ENCODE results near the gene SLC16A11. TPM values are rescaled to one million over a fixed set of nuclear protein-coding genes. Genes with fewer than 3 reads are reported as not detected.

The SLC16A11 gene
- total and polyA plus RNA-seq, 2 donors (not counting 1 experiment from before 2014, with no cell fraction given), result 0.17 TPM; not detected in 1

DNA sequence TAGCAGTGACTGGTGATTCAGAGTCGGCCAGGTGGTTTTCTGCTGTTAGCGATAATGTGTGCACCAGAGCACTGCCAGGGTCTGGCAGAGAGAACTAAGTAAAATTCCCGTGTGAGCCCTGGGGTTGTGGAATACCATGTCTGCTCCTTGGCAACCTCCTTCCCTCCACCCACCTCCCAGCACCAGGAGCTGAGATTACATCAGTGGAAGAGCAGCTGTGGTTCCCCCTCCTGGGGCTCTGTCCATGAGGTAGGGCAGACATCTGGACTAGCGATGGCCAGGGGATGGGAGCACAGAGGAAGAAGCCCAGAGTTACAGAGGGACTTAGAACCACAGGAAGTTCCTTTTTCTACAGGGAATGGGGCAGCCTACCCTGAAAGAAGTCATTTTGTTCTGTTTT, 20.4 kb upstream of the SLC16A11 start:
- Histone ChIP-seq H3K4me2 (ENCODE audit: extremely low read depth, insufficient read depth, low read length) (no peak overlapping the region), H2AFZ (ENCODE audit: low read length) (no peak overlapping the region), H3K4me1 (ENCODE audit: control insufficient read depth, extremely low read depth, insufficient read depth, low read length) (peaks cover 3% of the 10 kb centered on the region), H3K9me3 (ENCODE audit: control insufficient read depth, insufficient read depth, low read depth, low read length) (no peaks in the 10 kb centered on the region), H3K27me3 (ENCODE audit: control insufficient read depth, insufficient read depth, low read length) (peaks cover 10% of the 10 kb centered on the region), H4K20me1 (ENCODE audit: control insufficient read depth, extremely low read depth, insufficient read depth, low read length) (no peaks in the 10 kb centered on the region), H3K9ac (ENCODE audit: insufficient read depth, low read length) (no peak overlapping the region), H3K79me2 (ENCODE audit: control insufficient read depth, insufficient read depth, low read length) (no peaks in the 10 kb centered on the region), H3K4me3 (replicated peaks in 1 of 4; ENCODE audit: control extremely low read depth in 1 of 4, insufficient read depth in 1 of 4, low read depth in 3 of 4, low read length in 4 of 4) (no peak overlapping the region), H3K27ac (ENCODE audit: insufficient read depth, low read length) (no peak overlapping the region), H3K36me3 (ENCODE audit: control insufficient read depth, insufficient read depth, low read length) (no peaks in the 10 kb centered on the region)
- DNase-seq (ENCODE audit: low read depth in 2 of 2), result peak in 1 of 2 donors; percentile 79
- TF ChIP-seq, protein P1, sequence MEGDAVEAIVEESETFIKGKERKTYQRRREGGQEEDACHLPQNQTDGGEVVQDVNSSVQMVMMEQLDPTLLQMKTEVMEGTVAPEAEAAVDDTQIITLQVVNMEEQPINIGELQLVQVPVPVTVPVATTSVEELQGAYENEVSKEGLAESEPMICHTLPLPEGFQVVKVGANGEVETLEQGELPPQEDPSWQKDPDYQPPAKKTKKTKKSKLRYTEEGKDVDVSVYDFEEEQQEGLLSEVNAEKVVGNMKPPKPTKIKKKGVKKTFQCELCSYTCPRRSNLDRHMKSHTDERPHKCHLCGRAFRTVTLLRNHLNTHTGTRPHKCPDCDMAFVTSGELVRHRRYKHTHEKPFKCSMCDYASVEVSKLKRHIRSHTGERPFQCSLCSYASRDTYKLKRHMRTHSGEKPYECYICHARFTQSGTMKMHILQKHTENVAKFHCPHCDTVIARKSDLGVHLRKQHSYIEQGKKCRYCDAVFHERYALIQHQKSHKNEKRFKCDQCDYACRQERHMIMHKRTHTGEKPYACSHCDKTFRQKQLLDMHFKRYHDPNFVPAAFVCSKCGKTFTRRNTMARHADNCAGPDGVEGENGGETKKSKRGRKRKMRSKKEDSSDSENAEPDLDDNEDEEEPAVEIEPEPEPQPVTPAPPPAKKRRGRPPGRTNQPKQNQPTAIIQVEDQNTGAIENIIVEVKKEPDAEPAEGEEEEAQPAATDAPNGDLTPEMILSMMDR (conservative IDR thresholded peaks at IDR 0.05 in 1 of 2, IDR thresholded peaks at IDR 0.05 in 1 of 2; ENCODE audit: low read depth in 1 of 2, low read length in 2 of 2), result no peak
- TF ChIP-seq EZH2 (IDR thresholded peaks at IDR 0.05; ENCODE audit: low read length, missing control alignments), result no peak

DNA sequence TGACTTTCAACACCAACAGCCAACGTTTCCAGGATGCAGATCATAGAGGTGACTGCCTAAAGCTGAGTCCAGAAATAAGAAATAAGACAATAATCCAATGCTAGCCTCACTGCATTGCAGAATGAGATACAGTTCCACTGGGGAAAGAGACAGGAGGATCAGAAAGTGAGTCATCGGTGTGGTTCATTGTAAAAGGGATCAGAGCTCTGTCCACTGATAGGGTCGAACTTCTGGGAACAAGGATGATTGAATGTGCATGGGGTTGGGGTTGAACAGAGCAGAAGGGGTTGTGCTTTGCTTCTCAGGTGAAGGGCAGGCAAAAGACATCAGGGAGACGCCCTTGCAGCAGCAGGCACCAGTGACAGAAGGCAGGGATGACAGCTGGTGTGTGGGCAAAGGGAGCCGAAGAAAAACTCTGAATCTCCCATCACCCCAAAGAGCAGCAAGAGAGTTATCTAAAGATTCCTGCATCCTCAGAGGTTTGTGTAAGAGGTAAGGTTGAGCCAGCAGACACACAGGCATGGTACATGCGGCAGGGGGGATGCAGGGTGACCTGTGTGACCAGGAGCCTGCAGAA, 19.7 kb upstream of the SLC16A11 start:
- Histone ChIP-seq H3K4me1 (ENCODE audit: control insufficient read depth, extremely low read depth, insufficient read depth, low read length) (peaks cover 3% of the 10 kb centered on the region), H3K4me3 (replicated peaks in 1 of 4; ENCODE audit: control extremely low read depth in 1 of 4, insufficient read depth in 1 of 4, low read depth in 3 of 4, low read length in 4 of 4) (no peak overlapping the region), H2AFZ (ENCODE audit: low read length) (no peak overlapping the region), H3K9me3 (ENCODE audit: control insufficient read depth, insufficient read depth, low read depth, low read length) (no peaks in the 10 kb centered on the region), H4K20me1 (ENCODE audit: control insufficient read depth, extremely low read depth, insufficient read depth, low read length) (no peaks in the 10 kb centered on the region), H3K27ac (ENCODE audit: insufficient read depth, low read length) (no peak overlapping the region), H3K79me2 (ENCODE audit: control insufficient read depth, insufficient read depth, low read length) (no peaks in the 10 kb centered on the region), H3K4me2 (ENCODE audit: extremely low read depth, insufficient read depth, low read length) (no peak overlapping the region), H3K9ac (ENCODE audit: insufficient read depth, low read length) (no peak overlapping the region), H3K36me3 (ENCODE audit: control insufficient read depth, insufficient read depth, low read length) (no peaks in the 10 kb centered on the region), H3K27me3 (ENCODE audit: control insufficient read depth, insufficient read depth, low read length) (peaks cover 10% of the 10 kb centered on the region)
- no peak for TF ChIP-seq EZH2 (IDR thresholded peaks at IDR 0.05; ENCODE audit: low read length, missing control alignments)
- TF ChIP-seq, protein P1 (conservative IDR thresholded peaks at IDR 0.05 in 1 of 2, IDR thresholded peaks at IDR 0.05 in 1 of 2; ENCODE audit: low read depth in 1 of 2, low read length in 2 of 2), result no peak
- peak in 1 of 2 donors; percentile 37 for DNase-seq (ENCODE audit: low read depth in 2 of 2)

DNA sequence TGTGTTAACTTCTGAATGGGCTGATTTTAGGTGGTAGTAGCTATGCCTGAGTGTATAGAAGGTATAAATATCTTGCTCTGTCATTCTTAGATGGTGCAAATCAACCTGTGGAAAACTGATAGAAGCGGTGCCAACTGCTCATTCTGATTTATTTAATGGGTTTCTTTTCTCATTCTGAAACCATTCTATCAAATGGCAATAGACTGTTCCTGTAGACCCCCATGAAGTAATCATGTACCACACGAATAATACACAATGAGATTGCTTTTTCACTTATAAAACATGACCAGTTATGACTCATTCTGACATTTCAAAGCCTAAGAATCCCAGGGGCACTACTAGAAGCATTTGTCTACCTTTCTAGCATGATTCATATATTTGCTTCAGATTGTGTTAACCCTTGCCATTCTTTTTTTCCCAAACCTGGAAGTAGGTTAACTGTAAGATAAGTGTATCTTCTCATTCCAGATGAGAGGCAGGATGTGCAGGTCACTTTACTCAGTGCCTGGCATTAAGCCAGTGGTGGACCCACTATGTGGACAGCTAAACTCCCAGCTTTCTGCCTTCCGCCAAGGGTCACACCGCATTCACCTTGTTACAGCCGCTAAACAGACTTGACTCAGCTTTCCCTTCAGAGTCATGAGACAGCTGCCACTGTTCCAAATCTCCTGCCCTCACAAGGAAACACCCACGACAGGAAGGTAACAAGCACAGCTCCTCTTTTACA, 16.4 kb upstream of the SLC16A11 start:
- Histone ChIP-seq H3K4me2 (ENCODE audit: extremely low read depth, insufficient read depth, low read length) (no peak overlapping the region), H3K27ac (ENCODE audit: insufficient read depth, low read length) (no peak overlapping the region), H2AFZ (ENCODE audit: low read length) (no peak overlapping the region), H3K9me3 (ENCODE audit: control insufficient read depth, insufficient read depth, low read depth, low read length) (no peaks in the 10 kb centered on the region), H3K4me1 (ENCODE audit: control insufficient read depth, extremely low read depth, insufficient read depth, low read length) (peaks cover 3% of the 10 kb centered on the region), H3K79me2 (ENCODE audit: control insufficient read depth, insufficient read depth, low read length) (no peaks in the 10 kb centered on the region), H3K36me3 (ENCODE audit: control insufficient read depth, insufficient read depth, low read length) (no peaks in the 10 kb centered on the region), H4K20me1 (ENCODE audit: control insufficient read depth, extremely low read depth, insufficient read depth, low read length) (no peaks in the 10 kb centered on the region), H3K9ac (ENCODE audit: insufficient read depth, low read length) (no peak overlapping the region), H3K27me3 (ENCODE audit: control insufficient read depth, insufficient read depth, low read length) (peaks cover 10% of the 10 kb centered on the region), H3K4me3 (replicated peaks in 1 of 4; ENCODE audit: control extremely low read depth in 1 of 4, insufficient read depth in 1 of 4, low read depth in 3 of 4, low read length in 4 of 4) (no peak overlapping the region)
- peak; percentile 30 to 95 for DNase-seq (ENCODE audit: low read depth in 2 of 2)
- TF ChIP-seq EZH2 (IDR thresholded peaks at IDR 0.05; ENCODE audit: low read length, missing control alignments), result no peak
- TF ChIP-seq, protein P1 (conservative IDR thresholded peaks at IDR 0.05 in 1 of 2, IDR thresholded peaks at IDR 0.05 in 1 of 2; ENCODE audit: low read depth in 1 of 2, low read length in 2 of 2), result no peak

Data from fibroblast of lung (primary cell).